Heart right ventricle (tissue), 16 donors: ENCODE results near the gene CWF19L2. TPM values are rescaled to one million over a fixed set of nuclear protein-coding genes. Genes with fewer than 3 reads are reported as not detected.
"Not testable (repeated sequence)": the region's sequence is repeated elsewhere in the genome, so short reads cannot be mapped to it uniquely, and the experiment has no call there.

Experiments
- ATAC-seq, 8 donors: fragments of 200-7000 bp; cut with Tn5 transposase; one replicate each; pipeline ENCODE4 v1.9.1; 2020; ENCODE audit warnings: mild to moderate bottlenecking in 8 of 8, moderate library complexity in 8 of 8, moderate number of reproducible peaks in 1 of 8
- DNase-seq, 2 donors: peaks; one replicate each; pipeline ENCODE4 v3.0.0-alpha.2; 2020
- H3K27ac ChIP-seq, 10 donors: fragments of 200-600 bp; sonication (generic) in 2 of 10; one replicate each; pipeline versions ENCODE4 v1.5.0 to v1.8.0; 2020 to 2022; ENCODE audit warnings: mild to moderate bottlenecking in 3 of 10
- H3K27me3 ChIP-seq, 7 donors: fragments of 200-600 bp; one replicate each; pipeline ENCODE4 v1.8.0; 2021 to 2022; ENCODE audit warnings: mild to moderate bottlenecking in 2 of 7
- H3K36me3 ChIP-seq, 9 donors: fragments of 200-600 bp; sonication (generic) in 1 of 9; one replicate each; pipeline versions ENCODE4 v1.5.0 to v1.8.0; 2020 to 2022; ENCODE audit warnings: mild to moderate bottlenecking in 2 of 9
- H3K4me1 ChIP-seq, 9 donors: fragments of 200-600 bp; sonication (generic) in 1 of 9; one replicate each; pipeline versions ENCODE4 v1.5.0 to v1.8.0; 2020 to 2022; ENCODE audit warnings: mild to moderate bottlenecking in 4 of 9
- H3K4me3 ChIP-seq, 10 donors: fragments of 200-600 bp; sonication (generic) in 2 of 10; one replicate each; pipeline versions ENCODE4 v1.5.0 to v1.8.0; 2020 to 2022; ENCODE audit warnings: mild to moderate bottlenecking in 7 of 10, moderate library complexity in 2 of 10
- H3K9me3 ChIP-seq, 11 donors: fragments of 200-600 bp in 10 of 11; sonication (generic) in 2 of 11; one replicate each; pipeline versions ENCODE4 v1.5.0 to v1.8.0; 2013 to 2022; ENCODE audit warnings: mild to moderate bottlenecking in 2 of 11, control low read depth in 1 of 11, moderate library complexity in 1 of 11
- CTCF ChIP-seq, 9 donors: fragments of 200-600 bp; sonication (generic) in 2 of 9; IDR thresholded peaks; one replicate each; pipeline versions ENCODE4 v1.5.0 to v1.8.0; 2021 to 2022; ENCODE audit warnings: antibody characterized with exemption in 9 of 9, mild to moderate bottlenecking in 5 of 9, moderate library complexity in 1 of 9
- WGBS, 2 donors: extraction: QIAGEN DNeasy Blood & Tissue Kit; methylation state at CpG; one replicate each; pipeline ENCODE4 v1.1.7; 2013; ENCODE audit warnings: inconsistent platforms in 1 of 2; 5-methylcytosine and 5-hydroxymethylcytosine counted together
- intact Hi-C, 10 donors: fragments of 100-400 bp; cut with DNase I; formaldehyde crosslinking; loops; one replicate each; pipeline versions ENCODE4 v1.11.1 to v1.14.2; 2022
- long read RNA-seq, 3 donors: library from polyadenylated mRNA; unstranded; transcript quantifications; one replicate each; pipeline ENCODE4 v2.0.0, GENCODE V29; 2020 to 2021
- polyA plus RNA-seq, 2 donors: library from polyadenylated mRNA; stranded (reverse); fragments of 200-250 nt; gene quantifications; one replicate each; pipeline ENCODE4 v1.2.3, GENCODE V29; 2013
- total RNA-seq, 10 donors: library from RNA; stranded (reverse); fragmentation: NEBNext Ultra II Directional in 3 of 10; extraction: Animal tissue kit (Norgen Biotek cat#: 25700) in 3 of 10; gene quantifications; one replicate each; pipeline versions ENCODE4 v1.2.1 to v1.2.4, GENCODE V29; 2021 to 2023
- donor health status: Arrhythmogenic right ventricular cardiomyopathy.
- donor health status: ischemic (EF 13 %, LVEDD 7.1; RV severe dilation, severe dysfunction).
- donor health status: healthy with polysubstance abuse.
- donor health status: DM: no; HTN: yes; CAD: no.
- donor health status: DM: no; HTN: no; CAD: no.
- donor health status: ischemic (EF 25% LVEDD 6.9; RV normal size, moderate dysfunction).
- donor health status: ischemic (EF 25% LVEDD 5.7; RV mildly dilated, moderate dysfunction).
- donor health status: healthy.
- donor health status: DM: yes; HTN: yes; CAD: no.
- donor health status: Ischemic cardiomyopathy.
- donor health status: ischemic (EF 35%, LVEDD 5.7; RV mildly dilated, moderate dysfunction).
- donor health status: nonischemic (EF 11% LVEDD 7.7; RV severe dilation, severe dysfunction).
- donor health status: DM: yes; HTN: yes; CAD: no.
- donor health status: PGD.
- donor health status: ischemic (EF 29% LVEDD 5.4; RV normal size, mild dysfunction).
- donor health status: nonischemic (EF 23%, LVEDD 6.1; RV moderate dilation, normal function).

CWF19L2 gene
- total RNA-seq (10 to 100 TPM in 1 of 10 donors, 1 to 10 TPM in 9; 6.5 to 11.7 (median 8.0) TPM), polyA plus RNA-seq (10 to 100 TPM in 1 of 2 donors, 1 to 10 TPM in 1; 3.1 to 10.1 TPM)
- long read RNA-seq, donor 1, transcript CWF19L2-201 (18 exons, 3,278 nt), result major isoform, 8 of 12 reads
- long read RNA-seq, donor 1, partial matches to known transcripts, result 3 of 12 reads
- long read RNA-seq, donor 1, other reads (novel, unspliced or antisense), result 1 of 12 reads
- long read RNA-seq, donor 2, partial matches to known transcripts, result 3 of 9 reads
- long read RNA-seq, donor 2, other reads (novel, unspliced or antisense), result 2 of 9 reads
- long read RNA-seq, donor 3, partial matches to known transcripts, result 5 of 7 reads
- long read RNA-seq, donor 3, other reads (novel, unspliced or antisense), result 1 of 7 reads

- Histone ChIP-seq H3K9me3 (no peaks in the 10 kb centered on the region), H3K27ac (peak within 1 kb of the TSS; percentile 51 to 85 (median 76)), H3K27me3 (no peaks in the 10 kb centered on the region), H3K36me3 (peaks cover 0 to 31% (median 11%) of the 10 kb centered on the region in 9 donors), H3K4me3 (peak within 1 kb of the TSS; percentile 46 to 96 (median 76)), H3K4me1 (peaks cover 5 to 21% (median 18%) of the 10 kb centered on the region in 9 donors)
- intact Hi-C loops, result loop anchor here in 1 of 10 donors (10.0 kb wide), 1 partner anchor 107 kb away; the partner anchor contains the start of gene ALKBH8
- ATAC-seq (peak; percentile 98 to 100 (median 99)), DNase-seq (peak; percentile 87 to 91)
- peak in 2 of 9 donors; percentile 27 to 42 for TF ChIP-seq CTCF (IDR thresholded peaks at IDR 0.05)
- WGBS, 2 donors, result 0% methylated on average over 30 of the region's 30 CpGs
These were observed at the start of gene CWF19L2 for GRCh38 chr11:107457558-107458271. CWF19L2 (minus strand) TSS chr11:107457825; CDS start chr11:107457816, 9 bp downstream.

GRCh38 chr11:107505647-107506225 lies 48.1 kb upstream of the CWF19L2 start:
- no peak for TF ChIP-seq CTCF (IDR thresholded peaks at IDR 0.05)
- no peak for ATAC-seq
- Histone ChIP-seq H3K4me3 (no peak overlapping the region), H3K4me1 (peaks cover 0 to 6% (median 0%) of the 10 kb centered on the region in 9 donors), H3K27me3 (no peaks in the 10 kb centered on the region), H3K36me3 (peaks cover 0 to 76% (median 25%) of the 10 kb centered on the region in 9 donors), H3K27ac (no peak overlapping the region), H3K9me3 (peaks cover 0 to 10% (median 0%) of the 10 kb centered on the region in 11 donors)
- intact Hi-C loops, result no loop called here
- no peak for DNase-seq

DNA sequence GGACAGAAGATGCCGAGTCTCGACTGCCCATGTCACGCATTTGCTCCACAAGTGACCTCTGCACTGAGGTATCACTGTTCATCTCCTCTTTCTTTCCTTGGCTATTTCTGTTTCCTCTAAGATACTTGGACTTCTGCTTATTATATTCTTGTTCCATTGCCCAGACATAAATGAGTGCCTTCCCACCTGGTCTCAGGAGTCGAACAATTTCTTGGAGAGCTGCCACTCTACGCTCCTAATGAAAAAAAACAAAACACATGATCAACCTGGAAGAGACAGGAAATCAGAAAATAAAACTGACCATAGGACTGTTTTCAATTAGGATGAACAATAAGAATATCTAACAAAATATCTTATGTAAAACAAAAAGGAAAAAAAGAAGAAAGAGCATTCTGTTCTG lies 47.4 kb upstream of the CWF19L2 start:
- peaks cover 0 to 6% (median 0%) of the 10 kb centered on the region in 9 donors for H3K4me1 ChIP-seq
- intact Hi-C loops, result no loop called here
- no peak for ATAC-seq
- no peak for DNase-seq
- no peak for TF ChIP-seq CTCF (IDR thresholded peaks at IDR 0.05)
- H3K27ac ChIP-seq, result no peak overlapping the region
- peaks cover 0 to 71% (median 25%) of the 10 kb centered on the region in 9 donors for H3K36me3 ChIP-seq
- H3K9me3 ChIP-seq, result peaks cover 0 to 10% (median 0%) of the 10 kb centered on the region in 11 donors
- no peak overlapping the region for H3K4me3 ChIP-seq
- H3K27me3 ChIP-seq, result no peaks in the 10 kb centered on the region
- WGBS, 2 donors, result 67 to 82% methylated on average over 5 of the region's 5 CpGs

DNA sequence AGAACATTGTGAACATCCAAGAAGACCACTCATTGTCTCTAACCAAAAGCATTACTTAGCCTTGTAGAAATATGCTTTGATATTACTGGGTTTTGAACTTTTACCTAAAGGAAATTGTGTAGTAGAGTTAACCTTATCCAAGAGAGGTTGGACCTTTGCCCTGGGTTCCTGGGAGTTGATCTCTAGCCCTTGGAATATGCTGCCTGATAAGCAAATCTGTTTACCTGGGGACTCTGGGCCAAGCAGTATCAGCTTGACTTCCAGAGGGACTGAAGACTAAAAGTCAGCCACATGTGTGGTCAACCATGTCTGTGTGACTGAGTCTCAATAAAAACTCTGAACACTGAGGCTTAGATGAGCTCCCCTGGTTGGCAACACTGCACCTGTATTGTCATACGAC lies 44.1 kb upstream of the CWF19L2 start:
- Histone ChIP-seq H3K4me3 (no peak overlapping the region), H3K27ac (no peak overlapping the region), H3K27me3 (no peaks in the 10 kb centered on the region), H3K36me3 (peaks cover 0 to 57% (median 25%) of the 10 kb centered on the region in 9 donors), H3K9me3 (peaks cover 0 to 10% (median 0%) of the 10 kb centered on the region in 11 donors), H3K4me1 (peaks cover 0 to 6% (median 0%) of the 10 kb centered on the region in 9 donors)
- 92 to 97% methylated on average over 1 of the region's 1 CpG for WGBS, 2 donors
- ATAC-seq (no peak), DNase-seq (no peak)
- TF ChIP-seq CTCF (IDR thresholded peaks at IDR 0.05), result no peak
- intact Hi-C loops, result no loop called here

GRCh38 chr11:107497371-107497770 lies 39.7 kb upstream of the CWF19L2 start:
- H3K4me3 ChIP-seq, H3K27ac ChIP-seq, ATAC-seq, H3K9me3 ChIP-seq, DNase-seq, H3K27me3 ChIP-seq, intact Hi-C loops, H3K4me1 ChIP-seq: not testable (repeated sequence)
- H3K36me3 ChIP-seq, result peaks cover 0 to 19% (median 14%) of the 10 kb centered on the region in 9 donors
- 95% methylated on average over 7 of the region's 7 CpGs for WGBS, 2 donors
